SHP77 treated with DMSO at 0.1 percent for 48 hours (cell line): Measurements from ENCODE around the gene BPIFB4.

Source experiments
- DNase-seq: peaks from one replicate; lab custom pipeline; 2025; lab: John Stamatoyannopoulos, UW

Gene BPIFB4

GRCh38 chr20:33062105-33062824, 17.2 kb upstream of the BPIFB4 start:
- DNase-seq: no peak

GRCh38 chr20:33062825-33063149, 16.7 kb upstream of the BPIFB4 start:
- DNase-seq: no peak

GRCh38 chr20:33063271-33063670, 16.2 kb upstream of the BPIFB4 start:
- DNase-seq: no peak

GRCh38 chr20:33064572-33065287, 14.7 kb upstream of the BPIFB4 start:
- DNase-seq: no peak

GRCh38 chr20:33065785-33066184, 13.7 kb upstream of the BPIFB4 start:
- DNase-seq: no peak

GRCh38 chr20:33067806-33068205, 11.6 kb upstream of the BPIFB4 start:
- DNase-seq: no peak

- no peak for DNase-seq
Observed at GRCh38 chr20:33068251-33068939, 11.0 kb upstream of the BPIFB4 start.

- no peak for DNase-seq
Observed at GRCh38 chr20:33069673-33070072, 9.8 kb upstream of the BPIFB4 start.

GRCh38 chr20:33070111-33071053, 9.1 kb upstream of the BPIFB4 start:
- DNase-seq: no peak

- no peak for DNase-seq
Observed at GRCh38 chr20:33071198-33071597, 8.2 kb upstream of the BPIFB4 start.

- DNase-seq: no peak
Observed at GRCh38 chr20:33072362-33072761, 7.1 kb upstream of the BPIFB4 start.

- no peak for DNase-seq
Observed at GRCh38 chr20:33072813-33073212, 6.6 kb upstream of the BPIFB4 start.

GRCh38 chr20:33074675-33075074, 4.8 kb upstream of the BPIFB4 start:
- no peak for DNase-seq

GRCh38 chr20:33075281-33075680, 4.2 kb upstream of the BPIFB4 start:
- DNase-seq: no peak

GRCh38 chr20:33076662-33077372, 2.6 kb upstream of the BPIFB4 start:
- no peak for DNase-seq

- no peak for DNase-seq
Observed at GRCh38 chr20:33081411-33082154, 2.1 kb downstream of the BPIFB4 start.

- DNase-seq: no peak
Observed at GRCh38 chr20:33082546-33082945, 3.1 kb downstream of the BPIFB4 start.

GRCh38 chr20:33083544-33084340, 4.3 kb downstream of the BPIFB4 start:
- DNase-seq: no peak

- DNase-seq: no peak
Observed at GRCh38 chr20:33084722-33085121, 5.3 kb downstream of the BPIFB4 start.
